GM12878 (cell line): ENCODE data around the gene LYRM4. TPM values are rescaled to one million over a fixed set of nuclear protein-coding genes. Genes with fewer than 3 reads are reported as not detected.

Source experiments
- ATAC-seq: fragments of 200-7000 bp; cut with Tn5 transposase; 3 replicates; pipeline ENCODE4 v1.9.1; 2020; ENCODE audit warnings: mild to moderate bottlenecking, moderate library complexity
- BruUV-seq: library from RNA; stranded (reverse); fragments of 400-500 nt; replicated peaks from 2 replicates; lab custom pipeline; 2021; lab: Mats Ljungman, UMichigan
- CTCF ChIA-PET: fragments of 300-600 bp; sonication (Branson Sonifier 250); formaldehyde crosslinking; extraction: SDS; loops from one replicate; lab custom pipeline; 2021; ENCODE audit warnings: inconsistent platforms; lab: Yijun Ruan, JAX
- POLR2A ChIA-PET: fragments of 350-600 bp; formaldehyde crosslinking; extraction: SDS; loops from one replicate; lab custom pipeline; 2021; ENCODE audit warnings: inconsistent platforms; lab: Charles Lee
- RAD21 ChIA-PET: fragments of 300-600 bp; sonication (Branson Sonifier 250); formaldehyde crosslinking; loops from one replicate; lab custom pipeline; 2023; ENCODE audit warnings: antibody characterized with exemption; ENCODE audit not compliant: unreplicated experiment; lab: Charles Lee
- SMC1A ChIA-PET: fragments of 300-600 bp; sonication (Branson Sonifier 250); formaldehyde crosslinking; loops from one replicate; lab custom pipeline; 2023; ENCODE audit not compliant: unreplicated experiment, uncharacterized antibody; lab: Charles Lee
- DNase-seq: peaks from one replicate; pipeline ENCODE4 v3.0.0-alpha.2; 2011; ENCODE audit warnings: low read depth, low spot score
- FAIRE-seq: peaks from 3 replicates; lab custom pipeline; 2011; peaks lifted over from hg19 to GRCh38; lab: Jason Lieb, UNC
- H2AFZ ChIP-seq: 2 replicates; pipeline ENCODE4 v1.6.0; 2011; ENCODE audit warnings: low read depth, low read length, control low read depth; ENCODE audit not compliant: control insufficient read depth
- H3K27ac ChIP-seq: 2 replicates; pipeline ENCODE4 v1.5.1; 2011; ENCODE audit warnings: control low read depth; ENCODE audit not compliant: control insufficient read depth, insufficient read depth
- H3K27me3 ChIP-seq, 2 experiments: replicated peaks in 1 of 2; 2 replicates each; pipeline versions ENCODE4 v1.6.0 to v1.6.1; 2011; ENCODE audit warnings: low read length in 1 of 2; ENCODE audit not compliant: control insufficient read depth in 2 of 2, insufficient read depth in 2 of 2
- H3K36me3 ChIP-seq, 2 experiments: 2 replicates each; pipeline ENCODE4 v1.5.1; 2011; ENCODE audit warnings: low read length in 1 of 2; ENCODE audit not compliant: control insufficient read depth in 2 of 2, insufficient read depth in 2 of 2
- H3K4me1 ChIP-seq: 2 replicates; pipeline ENCODE4 v1.6.1; 2011; ENCODE audit warnings: mild to moderate bottlenecking, low read length, moderate library complexity, mixed read lengths; ENCODE audit not compliant: control insufficient read depth, insufficient read depth
- H3K4me2 ChIP-seq: 2 replicates; pipeline ENCODE4 v1.6.0; 2011; ENCODE audit warnings: control low read depth; ENCODE audit not compliant: control insufficient read depth, insufficient read depth
- H3K4me3 ChIP-seq: fragments of 200-600 bp; sonication (generic); 2 replicates; pipeline ENCODE4 v1.5.1; 2016
- H3K79me2 ChIP-seq: 2 replicates; pipeline ENCODE4 v1.6.0; 2011; ENCODE audit warnings: low read length; ENCODE audit not compliant: control insufficient read depth, insufficient read depth
- H3K9ac ChIP-seq: 2 replicates; pipeline ENCODE4 v1.8.0; 2011; ENCODE audit warnings: low read length, control low read depth, mixed read lengths; ENCODE audit not compliant: control insufficient read depth, insufficient read depth
- H3K9me3 ChIP-seq: replicated peaks from 3 replicates; pipeline ENCODE4 v1.5.1; 2011; ENCODE audit warnings: mild to moderate bottlenecking, low read length; ENCODE audit not compliant: control insufficient read depth, insufficient read depth
- H4K20me1 ChIP-seq: 2 replicates; pipeline ENCODE4 v1.6.0; 2011; ENCODE audit not compliant: control insufficient read depth, insufficient read depth
- CREB1 ChIP-seq: IDR thresholded peaks from 2 replicates; pipeline ENCODE4 v1.6.1; 2012; ENCODE audit warnings: low read depth, mild to moderate bottlenecking, inconsistent platforms
- CTCF ChIP-seq, 3 experiments: IDR thresholded peaks in 2 of 3; conservative IDR thresholded peaks in 1 of 3; 2 replicates each; pipeline ENCODE4 v1.5.1; 2011; ENCODE audit warnings: low read depth in 3 of 3, low read length in 3 of 3, mild to moderate bottlenecking in 3 of 3, control low read depth in 2 of 3, moderate library complexity in 2 of 3, inconsistent platforms in 1 of 3, mixed read lengths in 1 of 3; ENCODE audit not compliant: control insufficient read depth in 2 of 3, insufficient read depth in 1 of 3; ENCODE audit errors: extremely low read depth in 1 of 3
- EP300 ChIP-seq, 2 experiments: fragments of 150-350 bp in 1 of 2; IDR thresholded peaks; 2 replicates each; pipeline ENCODE4 v1.6.1; 2011 to 2012; ENCODE audit warnings: low read depth in 2 of 2, low read length in 2 of 2, borderline replicate concordance in 1 of 2, improper control_type of control experiment in 1 of 2, inconsistent platforms in 1 of 2; ENCODE audit not compliant: control insufficient read depth in 1 of 2
- IRF3 ChIP-seq: fragments of 450-650 bp; IDR thresholded peaks from 2 replicates; pipeline ENCODE4 v1.6.1; 2014; ENCODE audit warnings: mild to moderate bottlenecking
- LARP7 ChIP-seq: fragments of 450-650 bp; IDR thresholded peaks from 2 replicates; pipeline ENCODE4 v1.6.1; 2017; ENCODE audit warnings: mild to moderate bottlenecking
- NRF1 ChIP-seq: conservative IDR thresholded peaks from 2 replicates; pipeline ENCODE4 v1.6.1; 2011; ENCODE audit warnings: mild to moderate bottlenecking, low read depth, low read length, improper control_type of control experiment
- PAX8 ChIP-seq: fragments of 450-650 bp; IDR thresholded peaks from 2 replicates; pipeline ENCODE4 v1.6.1; 2017; ENCODE audit warnings: mild to moderate bottlenecking, moderate library complexity
- RB1 ChIP-seq: fragments of 450-650 bp; formaldehyde crosslinking; IDR thresholded peaks from 2 replicates; pipeline ENCODE4 v1.6.1; 2017; ENCODE audit warnings: mild to moderate bottlenecking, borderline replicate concordance
- RFX5 ChIP-seq: IDR thresholded peaks from 2 replicates; pipeline ENCODE4 v1.6.1; 2011; ENCODE audit warnings: low read depth, low read length, improper control_type of control experiment
- TAF1 ChIP-seq: IDR thresholded peaks from 2 replicates; pipeline ENCODE4 v1.6.1; 2011; ENCODE audit warnings: mild to moderate bottlenecking, low read depth, low read length, borderline replicate concordance
- ZBED1 ChIP-seq: IDR thresholded peaks from 2 replicates; pipeline ENCODE4 v1.6.1; 2016; ENCODE audit warnings: borderline replicate concordance
- ZNF274 ChIP-seq: IDR thresholded peaks from one replicate; pipeline ENCODE4 v1.8.0; 2011; ENCODE audit not compliant: insufficient read length, insufficient read depth
- WGBS: methylation state at CpG from one replicate; pipeline ENCODE4 v1.1.6; 2016; ENCODE audit warnings: low lambda C conversion rate; ENCODE audit not compliant: insufficient replicate concordance, insufficient coverage; ENCODE audit errors: missing lambda C conversion rate; 5-methylcytosine and 5-hydroxymethylcytosine counted together
- in situ Hi-C: fragments of 300-500 bp; cut with MboI; formaldehyde crosslinking; loops from 9 replicates; pipeline ENCODE4 v1.14.3; 2018; ENCODE audit warnings: mixed read lengths
- intact Hi-C: fragments of 100-400 bp; cut with micrococcal nuclease; formaldehyde crosslinking; loops from one replicate; pipeline ENCODE4 v1.14.2; 2022; ENCODE audit not compliant: unreplicated experiment
- polyA plus RNA-seq, 11 experiments: library from polyadenylated mRNA; depleted of rRNA in 4 of 11; unstranded in 6 of 11; stranded (reverse) in 5 of 11; fragments of >200 nt; fragmentation: Nextera tagmentation in 4 of 11; fragmentation: Illumina TruSeq in 1 of 11; extraction: Ambion mirVana in 4 of 11; extraction: Trizol in 1 of 11; gene quantifications; 1 replicate in 1 of 11; 2 replicates in 10 of 11; pipeline versions ENCODE4 v1.2.1 to v1.2.3, GENCODE V29; 2011 to 2016; ENCODE audit warnings: inconsistent platforms in 2 of 11, missing spikeins in 2 of 11, low read depth in 1 of 11
- total RNA-seq, 4 experiments: library from RNA; depleted of rRNA in 3 of 4; stranded (reverse); fragments of >200 nt in 3 of 4; fragmentation: Illumina TruSeq in 1 of 4; extraction: Trizol in 1 of 4; gene quantifications; 2 replicates each; pipeline versions ENCODE4 v1.2.1 to v1.2.3, GENCODE V29; 2013 to 2021
- TF ChIP-seq, protein P1 (sequence below): fragments of 450-650 bp; IDR thresholded peaks from 2 replicates; pipeline ENCODE4 v1.6.1; 2017; ENCODE audit warnings: mild to moderate bottlenecking
- TF ChIP-seq, protein P2 (sequence below): fragments of 450-650 bp; formaldehyde crosslinking; IDR thresholded peaks from 2 replicates; pipeline ENCODE4 v1.5.0; 2022; ENCODE audit warnings: mild to moderate bottlenecking, missing genetic modification characterization
- TF ChIP-seq, protein P3 (sequence below): IDR thresholded peaks from 2 replicates; pipeline ENCODE4 v1.6.1; 2012; ENCODE audit warnings: low read depth, low read length, improper control_type of control experiment

The LYRM4 gene
- total and polyA plus RNA-seq, 10 of the 15 experiments (the other 5 are each of a cell fraction or from before 2014, with no cell fraction given): 32.7 to 66.8 (median 44.0) TPM

DNA sequence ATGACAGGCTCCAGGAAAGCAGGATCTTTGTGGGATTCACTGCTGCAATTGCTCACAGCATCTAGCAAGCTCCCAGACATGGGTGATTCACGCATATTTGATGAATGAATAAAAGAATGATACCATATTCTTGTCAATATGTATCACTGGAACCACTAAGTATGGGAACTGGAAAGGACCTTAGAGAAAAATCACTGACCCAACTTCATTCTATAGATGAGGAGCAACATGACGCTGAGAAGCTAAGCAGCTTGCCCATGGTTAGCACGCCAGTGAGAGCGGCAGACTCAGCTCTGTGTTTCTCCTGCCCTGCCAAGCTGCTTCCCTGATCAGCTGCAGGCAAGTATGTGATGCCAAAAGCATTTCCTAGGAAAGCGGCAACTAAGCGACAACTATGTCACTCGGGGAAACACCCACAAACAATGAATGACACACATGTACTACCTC is 108.8 kb downstream of the LYRM4 start:
- ChIA-PET RAD21 (interaction anchor here (1.2 kb wide), 1 partner anchor 8 kb away, joined by 3 read pairs; no protein-coding TSS in a partner anchor), CTCF (interaction anchor here (1.1 to 1.2 kb wide), 2 partner anchors 8 to 14 kb away, joined by 4 to 5 read pairs; no protein-coding TSS in a partner anchor), POLR2A (no interaction called here), SMC1A (interaction anchor here (1.0 to 1.6 kb wide), 2 partner anchors 23 to 100 kb away, joined by 3 to 5 read pairs; no protein-coding TSS in a partner anchor)
- Histone ChIP-seq H3K27ac (no peak overlapping the region), H3K4me3 (no peak overlapping the region), H4K20me1 (no peaks in the 10 kb centered on the region), H3K4me1 (no peaks in the 10 kb centered on the region), H3K9me3 (no peaks in the 10 kb centered on the region), H3K9ac (no peak overlapping the region), H3K36me3 (no peaks in the 10 kb centered on the region), H3K27me3 (no peaks in the 10 kb centered on the region), H3K4me2 (no peak overlapping the region), H3K79me2 (no peaks in the 10 kb centered on the region), H2AFZ (no peak overlapping the region)
- DNase-seq (no peak), ATAC-seq (no peak), FAIRE-seq (no peak)
- intact Hi-C loops: no loop called here
- in situ Hi-C loops: no loop called here
- BruUV-seq: no TSS peak
- WGBS: 80% methylated on average over 7 of the region's 7 CpGs
- TF ChIP-seq ZNF274 (no peak), ZBED1 (no peak), TAF1 (no peak), CTCF (IDR thresholded peaks at IDR 0.05 in 2 of 3, conservative IDR thresholded peaks at IDR 0.05 in 1 of 3; ENCODE audit: control insufficient read depth in 2 of 3, extremely low read depth in 1 of 3, insufficient read depth in 1 of 3, low read depth in 3 of 3, low read length in 3 of 3) (no peak), RB1 (no peak), LARP7 (no peak), IRF3 (no peak), CREB1 (no peak), NRF1 (no peak), PAX8 (no peak), RFX5 (no peak), EP300 (IDR thresholded peaks at IDR 0.05; ENCODE audit: borderline replicate concordance in 1 of 2, control insufficient read depth in 1 of 2, low read depth in 2 of 2, low read length in 2 of 2) (no peak)
- TF ChIP-seq, protein P1, sequence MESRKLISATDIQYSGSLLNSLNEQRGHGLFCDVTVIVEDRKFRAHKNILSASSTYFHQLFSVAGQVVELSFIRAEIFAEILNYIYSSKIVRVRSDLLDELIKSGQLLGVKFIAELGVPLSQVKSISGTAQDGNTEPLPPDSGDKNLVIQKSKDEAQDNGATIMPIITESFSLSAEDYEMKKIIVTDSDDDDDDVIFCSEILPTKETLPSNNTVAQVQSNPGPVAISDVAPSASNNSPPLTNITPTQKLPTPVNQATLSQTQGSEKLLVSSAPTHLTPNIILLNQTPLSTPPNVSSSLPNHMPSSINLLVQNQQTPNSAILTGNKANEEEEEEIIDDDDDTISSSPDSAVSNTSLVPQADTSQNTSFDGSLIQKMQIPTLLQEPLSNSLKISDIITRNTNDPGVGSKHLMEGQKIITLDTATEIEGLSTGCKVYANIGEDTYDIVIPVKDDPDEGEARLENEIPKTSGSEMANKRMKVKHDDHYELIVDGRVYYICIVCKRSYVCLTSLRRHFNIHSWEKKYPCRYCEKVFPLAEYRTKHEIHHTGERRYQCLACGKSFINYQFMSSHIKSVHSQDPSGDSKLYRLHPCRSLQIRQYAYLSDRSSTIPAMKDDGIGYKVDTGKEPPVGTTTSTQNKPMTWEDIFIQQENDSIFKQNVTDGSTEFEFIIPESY: no peak
- TF ChIP-seq, protein P2, sequence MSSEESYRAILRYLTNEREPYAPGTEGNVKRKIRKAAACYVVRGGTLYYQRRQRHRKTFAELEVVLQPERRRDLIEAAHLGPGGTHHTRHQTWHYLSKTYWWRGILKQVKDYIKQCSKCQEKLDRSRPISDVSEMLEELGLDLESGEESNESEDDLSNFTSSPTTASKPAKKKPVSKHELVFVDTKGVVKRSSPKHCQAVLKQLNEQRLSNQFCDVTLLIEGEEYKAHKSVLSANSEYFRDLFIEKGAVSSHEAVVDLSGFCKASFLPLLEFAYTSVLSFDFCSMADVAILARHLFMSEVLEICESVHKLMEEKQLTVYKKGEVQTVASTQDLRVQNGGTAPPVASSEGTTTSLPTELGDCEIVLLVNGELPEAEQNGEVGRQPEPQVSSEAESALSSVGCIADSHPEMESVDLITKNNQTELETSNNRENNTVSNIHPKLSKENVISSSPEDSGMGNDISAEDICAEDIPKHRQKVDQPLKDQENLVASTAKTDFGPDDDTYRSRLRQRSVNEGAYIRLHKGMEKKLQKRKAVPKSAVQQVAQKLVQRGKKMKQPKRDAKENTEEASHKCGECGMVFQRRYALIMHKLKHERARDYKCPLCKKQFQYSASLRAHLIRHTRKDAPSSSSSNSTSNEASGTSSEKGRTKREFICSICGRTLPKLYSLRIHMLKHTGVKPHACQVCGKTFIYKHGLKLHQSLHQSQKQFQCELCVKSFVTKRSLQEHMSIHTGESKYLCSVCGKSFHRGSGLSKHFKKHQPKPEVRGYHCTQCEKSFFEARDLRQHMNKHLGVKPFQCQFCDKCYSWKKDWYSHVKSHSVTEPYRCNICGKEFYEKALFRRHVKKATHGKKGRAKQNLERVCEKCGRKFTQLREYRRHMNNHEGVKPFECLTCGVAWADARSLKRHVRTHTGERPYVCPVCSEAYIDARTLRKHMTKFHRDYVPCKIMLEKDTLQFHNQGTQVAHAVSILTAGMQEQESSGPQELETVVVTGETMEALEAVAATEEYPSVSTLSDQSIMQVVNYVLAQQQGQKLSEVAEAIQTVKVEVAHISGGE: no peak
- TF ChIP-seq, protein P3, sequence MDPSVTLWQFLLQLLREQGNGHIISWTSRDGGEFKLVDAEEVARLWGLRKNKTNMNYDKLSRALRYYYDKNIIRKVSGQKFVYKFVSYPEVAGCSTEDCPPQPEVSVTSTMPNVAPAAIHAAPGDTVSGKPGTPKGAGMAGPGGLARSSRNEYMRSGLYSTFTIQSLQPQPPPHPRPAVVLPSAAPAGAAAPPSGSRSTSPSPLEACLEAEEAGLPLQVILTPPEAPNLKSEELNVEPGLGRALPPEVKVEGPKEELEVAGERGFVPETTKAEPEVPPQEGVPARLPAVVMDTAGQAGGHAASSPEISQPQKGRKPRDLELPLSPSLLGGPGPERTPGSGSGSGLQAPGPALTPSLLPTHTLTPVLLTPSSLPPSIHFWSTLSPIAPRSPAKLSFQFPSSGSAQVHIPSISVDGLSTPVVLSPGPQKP: no peak
